Kidney epithelial cell (primary cell): ENCODE results near the gene RPAIN. TPM values are rescaled to one million over a fixed set of nuclear protein-coding genes. Genes with fewer than 3 reads are reported as not detected.
"Not testable (repeated sequence)": the region's sequence is repeated elsewhere in the genome, so short reads cannot be mapped to it uniquely, and the experiment has no call there.

Experiments
- DNase-seq: peaks from one replicate; pipeline ENCODE4 v3.0.0-alpha.2; 2010; ENCODE audit warnings: low read depth
- H3K27me3 ChIP-seq: 2 replicates; pipeline ENCODE4 v1.6.0; 2011; ENCODE audit warnings: low read length; ENCODE audit not compliant: control insufficient read depth, insufficient read depth
- H3K36me3 ChIP-seq: 2 replicates; pipeline ENCODE4 v1.5.1; 2011; ENCODE audit warnings: low read length; ENCODE audit not compliant: control insufficient read depth, insufficient read depth
- H3K4me3 ChIP-seq: 2 replicates; pipeline ENCODE4 v1.5.1; 2011; ENCODE audit warnings: low read depth, mild to moderate bottlenecking, control low read depth, low read length
- total RNA-seq: library from RNA; depleted of rRNA; stranded (reverse); fragments of >200 nt; gene quantifications from 2 replicates; pipeline ENCODE4 v1.2.3, GENCODE V29; 2015
- TF ChIP-seq, protein P1 (sequence below): IDR thresholded peaks from 2 replicates; pipeline ENCODE4 v1.5.1; 2011; ENCODE audit warnings: mild to moderate bottlenecking, moderate library complexity, low read length, control low read depth, inconsistent platforms; ENCODE audit not compliant: insufficient read depth, poor library complexity, severe bottlenecking

RPAIN gene
- total RNA-seq, 1 donor from 2014 or later = 71.4 TPM

- DNase-seq = no peak
- peaks cover 10% of the 10 kb centered on the region for H3K36me3 ChIP-seq
- TF ChIP-seq, protein P1, sequence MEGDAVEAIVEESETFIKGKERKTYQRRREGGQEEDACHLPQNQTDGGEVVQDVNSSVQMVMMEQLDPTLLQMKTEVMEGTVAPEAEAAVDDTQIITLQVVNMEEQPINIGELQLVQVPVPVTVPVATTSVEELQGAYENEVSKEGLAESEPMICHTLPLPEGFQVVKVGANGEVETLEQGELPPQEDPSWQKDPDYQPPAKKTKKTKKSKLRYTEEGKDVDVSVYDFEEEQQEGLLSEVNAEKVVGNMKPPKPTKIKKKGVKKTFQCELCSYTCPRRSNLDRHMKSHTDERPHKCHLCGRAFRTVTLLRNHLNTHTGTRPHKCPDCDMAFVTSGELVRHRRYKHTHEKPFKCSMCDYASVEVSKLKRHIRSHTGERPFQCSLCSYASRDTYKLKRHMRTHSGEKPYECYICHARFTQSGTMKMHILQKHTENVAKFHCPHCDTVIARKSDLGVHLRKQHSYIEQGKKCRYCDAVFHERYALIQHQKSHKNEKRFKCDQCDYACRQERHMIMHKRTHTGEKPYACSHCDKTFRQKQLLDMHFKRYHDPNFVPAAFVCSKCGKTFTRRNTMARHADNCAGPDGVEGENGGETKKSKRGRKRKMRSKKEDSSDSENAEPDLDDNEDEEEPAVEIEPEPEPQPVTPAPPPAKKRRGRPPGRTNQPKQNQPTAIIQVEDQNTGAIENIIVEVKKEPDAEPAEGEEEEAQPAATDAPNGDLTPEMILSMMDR = no peak
Measured at GRCh38 chr17:5431949-5432556, 12.1 kb downstream of the RPAIN start.

GRCh38 chr17:5434984-5435383 is 15.0 kb downstream of the RPAIN start:
- TF ChIP-seq, protein P1 = no peak
- H3K27me3 ChIP-seq = no peaks in the 10 kb centered on the region
- no peak overlapping the region for H3K4me3 ChIP-seq
- H3K36me3 ChIP-seq = peaks cover 7% of the 10 kb centered on the region
- no peak for DNase-seq

More at GRCh38 chr17:5431949-5432556, 12.1 kb downstream of the RPAIN start:
- no peaks in the 10 kb centered on the region for H3K27me3 ChIP-seq
- no peak overlapping the region for H3K4me3 ChIP-seq

DNA sequence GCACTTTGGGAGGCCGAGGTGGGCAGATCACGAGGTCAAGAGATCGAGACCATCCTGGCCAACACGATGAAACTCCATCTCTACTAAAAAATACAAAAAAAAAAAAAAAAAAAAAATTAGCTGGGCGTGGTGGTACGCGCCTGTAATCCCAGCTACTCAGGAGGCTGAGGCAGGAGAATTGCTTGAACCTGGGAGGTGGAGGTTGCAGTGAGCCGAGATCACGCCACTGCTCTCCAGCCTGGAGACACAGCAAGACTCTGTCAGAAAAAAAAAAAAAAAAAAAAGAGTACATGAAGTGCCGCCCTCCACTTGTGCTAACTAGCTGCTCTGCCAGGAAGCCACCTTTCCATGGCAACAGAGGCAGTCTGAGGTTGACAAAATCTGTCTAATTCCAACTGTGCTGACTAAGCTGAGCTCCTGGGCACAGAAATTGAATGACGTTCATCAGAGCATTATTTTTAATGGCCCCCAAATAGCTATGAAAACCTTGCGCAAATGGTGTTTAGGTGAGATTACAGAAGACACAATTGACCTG is 15.9 kb downstream of the RPAIN start:
- DNase-seq, H3K27me3 ChIP-seq, H3K4me3 ChIP-seq, H3K36me3 ChIP-seq: not testable (repeated sequence)

GRCh38 chr17:5437721-5438317 is 17.8 kb downstream of the RPAIN start:
- Histone ChIP-seq H3K36me3 (peaks cover 7% of the 10 kb centered on the region), H3K27me3 (no peaks in the 10 kb centered on the region), H3K4me3 (peak overlapping the region; percentile 79)
- DNase-seq = no peak
- TF ChIP-seq, protein P1 = no peak

DNA sequence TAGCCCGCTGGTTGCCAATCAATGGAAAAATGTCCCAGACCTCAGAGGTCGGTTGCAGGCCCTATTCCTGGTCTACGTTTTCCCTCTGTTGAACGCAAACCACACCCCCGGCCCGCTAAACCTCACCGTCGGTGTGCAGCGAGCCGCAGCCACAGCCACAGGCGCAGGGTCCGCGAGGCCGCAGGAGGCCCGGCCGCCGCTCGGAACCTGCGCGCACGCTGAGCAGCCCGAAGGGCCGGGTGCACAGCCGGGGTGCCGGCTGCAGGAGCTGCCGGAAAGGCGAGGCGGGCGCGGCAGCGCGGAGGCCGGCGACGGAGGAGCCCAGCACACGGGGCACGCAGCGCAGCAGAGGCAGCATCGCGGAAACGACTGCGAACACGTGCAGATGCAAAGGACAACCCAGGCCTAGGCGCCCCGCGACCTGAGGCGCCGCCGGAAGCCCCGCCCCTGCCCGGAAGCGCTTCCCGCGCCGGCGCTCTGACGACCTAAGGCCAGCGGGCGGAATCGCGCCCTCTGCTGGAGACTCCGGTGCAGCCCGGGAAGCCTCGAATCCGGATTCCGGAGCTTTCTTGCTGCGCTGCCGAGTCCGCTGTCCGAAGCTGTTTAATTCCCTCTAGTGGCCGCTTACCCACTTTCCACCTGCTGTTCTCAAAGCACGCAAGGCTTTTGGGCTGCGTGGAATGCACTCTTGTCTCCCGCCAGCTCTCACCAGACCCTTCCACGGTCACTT is 18.9 kb downstream of the RPAIN start, which contains the start of gene C1QBP:
Gene C1QBP (minus strand): TSS at position 440 of the 730 bp plus-strand sequence. CDS start 82 bp downstream, at position 358.
- peak within 1 kb of the TSS; percentile 79 for H3K4me3 ChIP-seq
- no peaks in the 10 kb centered on the region for H3K27me3 ChIP-seq
- TF ChIP-seq, protein P1 = peak; percentile 94
- peaks cover 3% of the 10 kb centered on the region for H3K36me3 ChIP-seq
- peak; percentile 56 for DNase-seq

DNA sequence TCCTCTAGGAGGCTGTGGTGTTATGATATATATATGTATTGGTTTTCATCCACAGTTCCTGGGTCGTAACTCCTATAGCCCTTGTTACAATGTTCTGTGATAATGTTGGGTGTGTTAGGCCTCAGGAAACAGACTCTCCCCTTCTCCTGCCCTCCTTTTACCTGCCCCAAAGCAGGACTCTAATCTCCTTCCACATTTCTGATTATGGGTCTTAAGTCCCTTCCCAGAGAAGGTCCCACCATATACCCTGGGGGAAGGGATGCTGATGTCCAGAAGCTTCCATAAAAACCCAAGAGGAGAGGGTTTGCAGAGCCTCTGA is 19.4 kb downstream of the RPAIN start:
- DNase-seq = no peak

More for the DNA sequence above, 19.4 kb downstream of the RPAIN start:
- Histone ChIP-seq H3K36me3 (peaks cover 3% of the 10 kb centered on the region), H3K4me3 (no peak overlapping the region), H3K27me3 (no peaks in the 10 kb centered on the region)
- TF ChIP-seq, protein P1 = no peak
